ENCODE results near the gene RUVBL1.

GRCh38 chr3:128081226-128081625 is 42.4 kb downstream of the RUVBL1 start:
- TF ChIP-seq CTCF (conservative IDR thresholded peaks at IDR 0.05; ENCODE audit: low read depth, low read length) (no peak), EZH2phosphoT487 (IDR thresholded peaks at IDR 0.05; ENCODE audit: borderline replicate concordance, low read length) (no peak)

All from PC-3 (cell line).